GM04504 (cell line): ENCODE measurements around the gene KNDC1.
"Not testable (repeated sequence)": the region's sequence is repeated elsewhere in the genome, so short reads cannot be mapped to it uniquely, and the experiment has no call there.

Experiments used
- DNase-seq: peaks from one replicate; pipeline ENCODE4 v3.0.0-alpha.2; 2012; ENCODE audit warnings: low read depth

The KNDC1 gene

DNA sequence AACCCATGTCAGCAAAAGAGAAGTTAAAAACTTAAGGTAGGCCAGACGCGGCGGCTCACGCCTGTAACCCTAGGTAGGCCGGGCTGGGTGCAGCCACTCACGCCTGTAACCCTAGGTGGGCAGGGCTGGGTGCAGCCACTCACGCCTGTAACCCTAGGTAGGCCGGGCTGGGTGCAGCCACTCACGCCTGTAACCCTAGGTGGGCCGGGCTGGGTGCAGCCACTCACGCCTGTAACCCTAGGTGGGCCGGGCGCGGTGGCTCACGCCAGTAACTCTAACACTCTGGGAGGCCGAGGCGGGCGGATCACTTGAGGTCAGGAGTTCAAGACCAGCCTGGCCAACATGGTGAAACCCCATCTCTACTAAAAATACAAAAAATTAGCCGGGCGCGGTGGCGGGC is 61.7 kb downstream of the KNDC1 start:
- DNase-seq, result not testable (repeated sequence)

DNA sequence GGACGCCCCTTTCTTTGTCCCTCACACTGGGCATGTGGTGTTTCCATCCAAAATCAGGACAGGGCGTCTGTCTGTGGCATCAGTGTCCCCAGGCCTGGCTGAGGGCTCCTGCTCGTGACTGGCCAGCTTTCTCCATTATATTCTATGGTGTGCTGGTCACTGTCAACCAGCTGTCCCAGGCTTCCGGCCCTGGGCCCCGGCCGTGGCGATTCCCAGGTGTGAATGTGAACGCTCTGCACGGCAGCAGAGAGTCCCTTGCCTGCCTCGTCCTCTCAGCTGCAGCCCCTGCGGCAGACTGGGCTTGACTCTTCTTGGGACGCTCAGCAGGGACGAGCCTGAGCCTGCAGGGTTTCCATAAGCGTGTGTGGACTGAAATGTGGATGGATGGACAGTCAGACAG is 64.1 kb downstream of the KNDC1 start:
- no peak for DNase-seq

DNA sequence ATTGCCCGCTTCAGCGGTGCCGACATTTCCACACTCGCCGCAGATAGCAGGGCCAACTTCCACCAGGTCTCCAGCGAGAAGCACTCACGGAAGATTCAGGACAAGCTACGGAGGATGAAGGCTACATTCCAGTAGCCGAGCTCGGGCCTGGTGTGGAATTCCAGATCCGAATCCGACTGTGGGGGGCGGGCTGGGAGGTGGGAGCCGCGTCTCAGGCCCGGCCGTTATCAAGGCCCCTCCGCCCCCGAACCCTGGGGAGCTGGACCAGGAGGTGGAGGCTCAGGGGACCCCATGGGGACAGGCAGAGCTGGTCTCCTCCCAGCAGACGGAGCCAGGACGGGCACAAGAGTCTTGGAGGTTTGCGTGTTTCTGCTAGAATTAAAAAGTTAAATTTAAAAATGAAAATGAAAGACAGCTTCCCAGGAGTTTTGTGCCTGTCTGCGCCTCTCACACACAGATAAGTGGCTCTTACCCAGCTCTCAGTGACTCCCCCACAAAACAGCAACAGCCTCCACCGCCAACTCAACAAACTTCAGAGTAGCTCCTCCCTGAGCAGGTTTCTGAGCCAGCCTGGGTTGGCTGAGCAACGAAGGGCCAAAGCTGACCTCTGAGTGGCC is 64.8 kb downstream of the KNDC1 start:
- DNase-seq, result no peak

DNA sequence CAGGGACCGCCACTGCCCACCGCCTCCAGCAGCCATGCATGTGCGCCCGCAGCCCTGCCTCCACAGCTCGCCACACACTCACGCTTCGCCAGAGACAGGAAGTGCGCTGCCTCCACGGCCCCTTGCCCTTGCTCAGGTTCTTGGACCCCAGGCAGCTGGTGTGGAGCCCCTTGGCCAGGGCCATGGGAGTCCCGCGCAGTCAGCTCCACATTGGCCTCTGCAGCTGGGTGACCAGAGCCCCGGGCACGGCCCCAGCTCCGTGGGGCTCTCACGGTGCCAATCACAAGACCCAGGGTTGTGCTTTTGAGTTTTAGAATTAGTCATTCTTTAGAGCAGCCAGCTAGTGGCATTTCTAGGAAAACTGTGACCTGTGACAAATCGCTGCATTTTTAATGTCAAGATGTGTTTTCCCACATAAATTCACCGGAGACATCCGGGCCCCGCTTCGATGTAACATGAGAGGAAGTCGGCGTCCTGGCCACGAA is 65.7 kb downstream of the KNDC1 start:
- DNase-seq, result no peak

DNA sequence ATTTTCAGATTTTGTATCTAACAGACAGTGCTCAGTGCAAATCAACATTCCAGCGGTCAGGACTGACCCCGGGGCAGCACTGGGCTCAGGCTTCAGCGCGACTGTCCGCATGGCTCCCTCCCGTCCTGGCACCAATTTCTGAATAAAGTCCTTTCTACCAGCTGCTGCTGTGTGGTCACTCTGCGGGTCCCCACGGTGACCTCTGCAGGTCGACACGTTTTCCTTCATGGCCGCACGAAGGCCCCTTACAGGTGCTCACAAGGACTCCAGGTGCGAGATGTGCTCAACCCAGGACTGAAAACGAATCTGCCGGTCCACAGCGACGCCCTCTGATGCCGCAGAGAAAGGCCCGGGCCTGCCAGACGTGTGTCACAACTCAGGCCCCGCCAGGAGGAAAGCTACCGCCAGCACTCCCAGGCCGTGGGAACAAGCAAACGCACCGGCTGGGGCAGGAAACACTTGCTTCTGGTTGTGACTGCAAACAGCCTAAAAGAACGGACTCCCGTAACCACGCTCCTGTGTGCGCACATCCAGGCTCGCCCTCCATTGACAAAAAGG is 66.3 kb downstream of the KNDC1 start:
- DNase-seq, result no peak

DNA sequence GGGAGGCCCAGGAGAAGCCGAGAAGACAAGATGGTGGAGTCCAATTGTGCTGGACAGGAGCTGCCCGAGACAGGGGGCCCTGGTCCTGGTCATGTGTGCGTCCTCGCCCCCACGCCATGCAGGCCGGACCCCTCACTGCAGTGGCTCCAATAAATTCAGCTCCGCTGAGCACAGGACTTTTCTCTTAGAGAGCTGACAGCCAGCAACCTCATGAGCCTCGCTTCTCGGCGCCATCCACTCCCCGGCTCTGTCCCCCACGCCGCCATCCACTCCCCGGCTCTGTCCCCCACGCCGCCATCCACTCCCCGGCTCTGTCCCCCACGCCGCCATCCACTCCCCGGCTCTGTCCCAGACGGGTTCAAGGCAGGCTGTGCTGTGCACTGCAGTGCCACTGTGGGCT is 67.2 kb downstream of the KNDC1 start:
- no peak for DNase-seq

DNA sequence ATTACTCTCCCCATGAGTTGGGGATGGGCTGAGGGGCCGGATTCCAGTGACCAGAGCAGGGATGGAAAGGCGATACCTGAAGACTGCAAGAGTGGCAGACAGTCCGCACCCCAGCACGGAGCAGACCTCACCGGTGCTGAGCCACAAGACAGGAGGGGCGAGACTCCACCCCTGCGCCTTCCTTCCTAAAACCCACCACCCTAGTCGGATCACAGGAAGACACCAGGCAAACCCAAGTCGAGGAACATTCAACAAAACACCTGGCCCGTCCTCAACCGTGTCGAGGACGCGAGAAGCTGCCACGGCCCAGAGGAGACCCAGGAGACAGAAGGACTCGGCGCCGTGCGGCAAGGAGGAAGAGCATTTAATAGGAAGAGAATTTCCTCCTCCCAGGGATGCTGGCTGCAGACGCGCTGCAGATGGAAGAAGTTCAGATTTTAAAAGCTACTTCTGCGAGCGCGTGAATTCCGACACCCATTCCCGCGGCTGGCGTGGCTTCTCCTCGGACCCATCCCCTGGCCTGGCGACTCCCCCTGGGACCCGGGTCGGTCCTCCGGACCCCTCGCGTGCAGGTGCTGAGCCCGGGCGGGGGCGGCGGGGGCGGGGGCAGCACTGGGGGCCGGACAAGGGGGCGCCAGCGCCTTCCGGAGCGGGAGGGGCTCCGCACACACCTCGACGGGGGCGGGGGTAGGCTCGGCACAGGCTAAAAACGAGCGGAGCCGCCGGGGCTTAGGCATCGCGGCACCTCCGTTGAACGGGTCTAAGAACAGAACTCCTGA is 69.4 kb downstream of the KNDC1 start:
- no peak for DNase-seq

DNA sequence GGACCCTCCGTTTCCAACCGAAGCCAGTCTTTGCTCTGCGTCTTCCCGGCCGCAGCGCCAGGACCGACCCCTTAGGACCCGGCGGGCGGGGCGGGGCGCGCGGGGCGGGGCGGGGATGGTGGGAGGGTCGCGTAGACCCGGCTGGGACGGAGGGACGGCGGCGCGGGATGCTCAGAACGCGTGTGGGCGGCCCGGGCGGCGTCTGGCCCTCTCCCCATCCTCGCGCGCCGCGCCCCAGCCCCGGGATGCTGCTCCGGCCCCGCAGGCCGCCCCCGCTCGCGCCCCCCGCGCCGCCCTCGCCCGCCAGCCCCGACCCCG is 70.0 kb downstream of the KNDC1 start, which contains the start of gene UTF1:
Gene UTF1 (plus strand): TSS at position 174 of the 318 bp plus-strand sequence. CDS start 72 bp downstream, at position 246.
- no peak for DNase-seq

DNA sequence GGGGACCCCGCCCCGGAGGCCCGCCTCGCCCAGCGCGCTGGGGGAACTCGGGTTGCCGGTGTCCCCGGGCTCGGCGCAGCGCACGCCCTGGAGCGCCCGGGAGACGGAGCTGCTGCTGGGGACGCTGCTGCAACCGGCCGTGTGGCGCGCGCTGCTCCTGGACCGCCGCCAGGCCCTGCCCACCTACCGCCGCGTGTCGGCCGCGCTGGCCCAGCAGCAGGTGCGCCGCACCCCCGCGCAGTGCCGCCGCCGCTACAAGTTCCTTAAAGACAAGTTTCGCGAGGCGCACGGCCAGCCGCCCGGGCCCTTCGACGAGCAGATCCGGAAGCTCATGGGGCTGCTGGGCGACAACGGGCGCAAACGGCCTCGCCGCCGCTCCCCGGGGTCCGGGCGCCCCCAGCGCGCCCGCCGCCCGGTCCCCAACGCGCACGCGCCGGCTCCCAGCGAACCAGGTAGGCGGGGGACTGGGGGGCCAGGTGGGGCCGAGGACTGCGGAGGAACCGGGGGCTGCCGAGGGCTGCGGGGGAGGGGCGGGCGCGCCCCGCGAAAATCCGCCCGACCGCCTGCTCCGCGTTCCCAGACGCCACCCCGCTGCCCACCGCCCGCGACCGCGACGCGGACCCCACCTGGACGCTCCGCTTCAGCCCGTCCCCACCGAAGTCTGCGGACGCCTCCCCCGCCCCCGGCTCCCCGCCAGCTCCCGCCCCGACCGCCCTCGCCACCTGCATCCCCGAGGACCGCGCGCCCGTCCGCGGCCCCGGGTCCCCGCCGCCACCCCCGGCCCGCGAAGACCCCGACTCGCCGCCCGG is 70.6 kb downstream of the KNDC1 start:
- no peak for DNase-seq

DNA sequence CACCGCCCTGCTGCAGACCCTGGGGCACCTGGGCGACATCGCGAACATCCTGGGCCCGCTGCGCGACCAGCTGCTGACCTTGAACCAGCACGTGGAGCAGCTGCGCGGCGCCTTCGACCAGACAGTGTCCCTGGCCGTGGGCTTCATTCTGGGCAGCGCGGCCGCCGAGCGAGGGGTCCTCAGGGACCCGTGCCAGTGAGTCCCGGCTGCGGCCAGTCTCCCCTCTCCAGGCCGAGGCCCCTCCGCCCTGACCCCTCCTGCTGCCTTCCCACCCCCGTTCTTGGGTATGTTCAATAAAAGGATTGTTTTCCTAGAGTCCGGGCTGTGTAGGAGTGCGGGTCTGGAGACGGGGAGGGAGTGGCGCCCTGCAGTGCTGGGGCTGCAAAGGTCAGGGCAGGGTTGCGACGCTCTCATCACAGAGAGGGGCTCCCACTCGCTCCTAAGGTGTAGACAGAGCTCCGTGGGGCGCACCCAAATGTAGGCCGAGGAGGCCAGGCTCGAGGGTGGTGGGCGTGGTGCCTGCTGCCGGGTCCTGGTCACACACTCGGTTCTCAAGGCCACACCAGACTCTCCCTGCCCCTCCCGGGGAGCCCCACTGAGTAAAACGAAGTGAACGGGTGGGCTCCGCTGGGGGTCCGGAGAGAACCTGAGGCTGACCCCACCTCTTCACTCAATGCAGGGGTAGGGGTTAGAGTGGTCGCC is 71.4 kb downstream of the KNDC1 start:
- no peak for DNase-seq

DNA sequence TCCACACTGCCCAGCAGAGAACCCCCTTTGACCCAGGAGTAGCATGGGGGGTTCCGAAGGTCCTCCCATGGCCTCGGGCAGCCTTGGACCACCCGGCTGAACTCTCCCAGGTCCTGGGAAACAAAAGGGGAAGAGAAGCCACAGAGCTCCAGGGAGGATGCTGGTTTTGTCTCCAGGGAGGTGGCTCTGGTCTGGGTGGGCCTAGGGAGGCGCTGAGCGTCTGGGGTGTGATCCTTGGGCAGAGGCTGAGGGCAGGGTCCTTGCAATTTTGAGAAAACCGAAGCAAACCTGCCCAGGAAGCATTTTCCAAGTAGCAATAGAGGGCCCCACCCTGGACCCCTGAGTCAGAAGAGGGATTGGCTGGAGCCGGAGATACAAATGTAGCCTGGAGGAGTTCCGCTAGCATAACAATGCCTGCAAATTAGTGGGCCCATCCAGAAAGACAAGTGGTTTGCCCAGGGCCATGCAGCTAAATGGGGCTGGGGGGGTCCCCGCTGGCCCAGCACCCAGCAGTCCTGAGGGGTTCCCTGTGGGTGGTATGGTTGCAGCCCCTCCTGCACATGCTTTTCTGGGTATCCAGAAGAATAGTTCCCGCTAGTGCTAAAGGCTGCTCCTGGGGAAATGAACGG is 72.0 kb downstream of the KNDC1 start:
- DNase-seq, result no peak

DNA sequence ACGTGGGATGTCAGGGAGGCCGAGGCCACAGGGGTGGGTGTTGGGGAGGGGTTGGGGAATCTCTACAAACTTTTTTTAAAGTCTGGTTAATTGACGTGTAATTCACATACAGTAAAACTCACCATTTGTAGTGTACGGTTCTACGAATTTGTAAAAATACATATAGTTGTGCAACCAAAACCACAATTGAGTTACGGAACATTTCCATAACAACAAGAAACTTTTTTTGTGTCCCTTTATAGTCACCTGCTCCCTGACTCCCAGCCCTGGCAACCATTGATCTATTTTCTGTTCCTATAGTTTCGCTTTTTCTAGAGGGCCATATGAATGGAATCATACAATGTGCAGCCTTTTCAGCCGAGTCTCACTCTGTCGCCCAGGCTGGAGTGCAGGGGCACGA is 74.8 kb downstream of the KNDC1 start:
- not testable (repeated sequence) for DNase-seq

DNA sequence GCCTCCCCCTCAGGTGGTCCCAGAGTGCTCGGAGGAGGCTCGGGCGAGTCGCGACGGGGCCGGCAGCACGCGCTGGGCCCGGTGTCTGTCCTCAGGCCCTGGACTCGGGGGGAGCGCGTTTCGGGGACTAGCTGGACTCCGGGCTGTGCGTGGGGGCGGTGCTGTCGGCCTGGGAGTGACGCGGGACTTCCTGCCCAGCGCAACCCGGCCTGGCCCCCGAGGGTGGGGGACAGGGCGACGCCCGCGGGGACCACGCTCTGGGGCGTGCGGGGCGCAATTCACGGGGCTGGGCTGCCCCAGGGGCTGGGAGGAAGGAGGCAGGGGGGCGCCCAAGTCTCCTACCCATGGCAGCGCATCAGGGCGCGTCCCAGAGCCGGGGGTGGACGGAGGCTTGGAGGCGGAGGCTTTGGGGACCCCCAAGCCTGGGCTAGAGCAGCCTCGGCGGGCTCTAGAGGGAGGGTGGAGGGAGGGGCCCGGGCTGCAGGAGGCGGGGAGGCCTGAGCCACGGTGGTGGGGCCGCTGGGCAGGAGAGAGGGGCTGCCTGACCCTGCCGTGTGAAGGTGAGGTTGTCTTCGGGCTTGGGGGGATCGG is 75.3 kb downstream of the KNDC1 start:
- DNase-seq, result no peak

DNA sequence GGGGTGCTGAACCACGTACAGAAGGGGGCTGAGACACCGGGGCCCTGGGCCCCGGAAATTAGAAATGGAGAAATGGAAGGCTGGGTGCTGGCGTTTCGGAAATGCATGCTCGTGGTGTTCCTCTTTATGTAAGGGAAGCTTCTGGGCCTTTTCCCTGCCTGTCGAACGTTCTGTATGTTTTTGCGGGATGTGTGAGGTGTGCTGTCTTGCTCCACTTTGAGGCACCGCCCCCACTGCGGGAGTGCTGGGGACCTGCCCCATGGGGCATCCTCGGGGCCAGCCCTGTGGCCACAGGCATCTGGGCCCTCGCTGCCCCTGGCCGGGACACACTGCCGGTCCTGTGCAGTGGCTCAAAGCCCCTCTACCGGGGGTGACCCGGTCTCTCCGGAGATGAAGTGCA is 75.9 kb downstream of the KNDC1 start:
- DNase-seq, result no peak

DNA sequence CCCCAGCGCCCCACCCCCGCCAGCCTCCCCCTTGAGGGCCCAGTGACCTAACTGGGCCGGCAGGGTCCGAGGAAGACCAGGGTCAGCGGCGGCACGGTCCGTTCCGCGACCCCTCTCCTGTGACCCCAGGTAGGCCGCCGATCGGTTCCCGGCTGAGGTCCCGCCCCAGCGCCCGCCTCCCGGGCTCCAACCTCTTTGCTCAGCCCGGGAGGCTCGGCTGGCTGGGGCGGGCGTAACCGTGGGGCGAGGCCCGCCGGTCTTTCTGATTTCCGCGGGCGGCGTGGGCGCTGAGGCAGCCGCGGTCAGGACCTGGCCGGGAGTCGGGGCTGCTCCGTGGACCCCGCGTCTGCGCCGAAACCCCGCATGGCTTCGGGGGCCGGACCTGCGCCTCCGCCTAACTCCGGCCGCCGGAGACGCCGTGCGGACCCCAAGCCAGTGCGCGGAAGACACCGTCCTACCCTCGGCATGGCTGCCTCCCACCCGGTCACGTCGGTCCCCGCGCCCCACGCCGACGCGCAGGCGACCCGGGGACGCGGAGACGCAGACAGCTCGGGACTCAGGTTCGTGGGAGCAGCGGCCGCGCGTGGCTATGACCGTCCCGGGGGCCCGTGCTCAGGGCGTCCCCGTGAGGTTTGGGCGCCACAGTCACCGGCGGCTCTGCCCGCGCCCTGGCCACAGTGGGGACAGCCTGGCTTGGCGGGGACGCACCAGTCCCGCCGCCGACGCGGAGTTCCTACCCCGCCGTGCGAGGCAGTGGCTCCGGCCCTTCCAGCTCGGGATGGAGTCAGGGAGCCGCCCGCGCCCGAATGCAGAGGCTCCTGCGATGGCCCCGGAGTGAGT is 76.6 kb downstream of the KNDC1 start:
- DNase-seq, result no peak

DNA sequence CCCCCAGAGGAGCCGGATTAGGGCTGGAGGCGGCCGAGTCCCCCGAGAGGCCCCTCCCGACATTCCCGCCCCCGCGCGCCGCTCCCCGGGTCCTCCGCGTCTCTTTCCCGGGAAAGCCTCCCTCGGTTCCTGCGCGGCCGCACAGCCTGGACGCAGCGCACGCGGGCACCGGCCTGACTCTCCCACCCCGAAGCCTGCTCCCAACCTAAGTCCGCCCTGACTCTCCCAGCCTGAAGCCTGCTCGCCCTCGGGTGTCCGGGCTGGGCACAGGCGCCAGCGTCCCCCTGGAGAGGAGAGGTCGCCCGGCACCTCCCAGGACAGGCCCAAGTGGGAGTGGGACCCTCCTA is 77.2 kb downstream of the KNDC1 start:
- no peak for DNase-seq

DNA sequence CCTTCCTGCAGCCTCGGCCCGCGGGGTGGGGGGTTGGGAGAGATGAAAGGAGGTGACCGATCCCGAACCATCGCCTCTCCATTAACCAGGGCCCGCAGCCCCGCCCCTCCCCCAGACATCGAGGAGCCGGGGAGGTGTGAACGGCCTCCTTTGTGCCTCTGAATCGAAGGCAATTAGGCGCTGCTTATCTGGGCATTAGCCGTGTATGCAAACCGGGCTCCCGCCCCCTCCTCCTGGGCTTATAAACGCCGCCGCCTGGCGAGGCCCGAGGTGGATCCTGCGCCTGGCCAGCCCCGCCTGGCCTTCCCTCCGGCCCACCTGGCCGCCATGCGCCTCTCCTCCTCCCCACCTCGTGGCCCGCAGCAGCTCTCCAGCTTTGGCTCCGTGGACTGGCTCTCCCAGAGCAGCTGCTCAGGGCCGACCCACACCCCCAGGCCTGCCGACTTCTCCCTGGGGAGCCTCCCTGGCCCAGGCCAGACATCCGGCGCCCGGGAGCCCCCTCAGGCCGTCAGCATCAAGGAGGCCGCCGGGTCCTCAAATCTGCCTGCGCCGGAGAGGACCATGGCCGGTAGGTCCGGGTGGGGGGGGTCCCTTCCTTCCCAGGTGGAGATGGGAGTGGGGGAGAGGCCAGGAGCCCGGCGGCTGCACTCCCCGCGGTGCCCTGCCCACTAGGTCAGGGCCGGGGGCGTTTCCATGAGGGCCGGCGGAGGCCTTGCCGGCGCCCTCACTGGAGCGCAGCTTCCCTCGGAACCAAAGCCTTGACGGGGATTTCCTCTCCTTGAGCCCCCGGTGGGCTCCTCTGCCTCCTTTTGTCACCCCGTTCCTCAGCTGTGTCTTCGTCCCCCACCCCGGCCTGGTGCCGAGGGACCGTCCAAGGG is 77.8 kb downstream of the KNDC1 start, which contains the start of gene VENTX:
Gene VENTX (plus strand): TSS at position 268 of the 878 bp plus-strand sequence. CDS start 60 bp downstream, at position 328.
- DNase-seq, result no peak

DNA sequence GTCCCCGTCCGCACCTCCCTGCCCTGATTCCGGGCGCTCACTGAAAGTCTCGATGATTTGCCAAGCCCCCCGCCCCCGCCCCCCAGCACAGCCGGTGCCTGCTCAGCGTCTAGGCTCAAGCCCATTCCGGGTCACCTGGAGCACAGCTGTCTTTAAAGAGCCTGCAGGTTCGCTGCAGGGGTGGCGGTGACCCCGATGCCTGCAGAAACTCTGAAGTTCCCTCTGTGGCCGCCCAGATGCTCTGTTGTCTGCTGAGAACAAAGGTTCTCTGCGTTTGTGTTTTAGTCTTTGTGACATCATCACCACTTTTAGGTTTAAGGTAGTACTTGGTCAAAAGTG is 78.4 kb downstream of the KNDC1 start:
- DNase-seq, result no peak

DNA sequence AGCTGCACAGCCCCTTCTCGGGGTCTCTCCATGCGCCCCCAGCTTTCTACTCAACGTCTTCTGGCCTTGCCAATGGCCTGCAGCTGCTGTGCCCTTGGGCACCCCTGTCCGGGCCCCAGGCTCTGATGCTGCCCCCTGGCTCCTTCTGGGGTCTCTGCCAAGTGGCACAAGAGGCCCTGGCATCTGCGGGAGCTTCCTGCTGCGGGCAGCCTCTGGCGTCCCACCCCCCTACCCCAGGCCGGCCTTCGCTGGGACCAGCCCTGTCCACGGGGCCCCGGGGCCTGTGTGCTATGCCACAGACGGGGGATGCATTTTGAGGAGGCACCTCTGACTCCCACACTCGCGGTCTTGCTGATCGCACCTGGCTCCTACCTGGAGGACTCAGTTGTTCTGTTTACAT is 80.0 kb downstream of the KNDC1 start:
- no peak for DNase-seq
